Stomach (tissue), 9 donors: ENCODE results near the gene RCCD1. TPM values are rescaled to one million over a fixed set of nuclear protein-coding genes. Genes with fewer than 3 reads are reported as not detected.
"Not testable (repeated sequence)": the region's sequence is repeated elsewhere in the genome, so short reads cannot be mapped to it uniquely, and the experiment has no call there.

Experiments used
- DNase-seq, 2 donors: peaks; one replicate each; pipeline versions ENCODE4 v3.0.0 to v3.0.0-alpha.2; 2013 to 2019
- H3K27ac ChIP-seq, 5 donors: fragments of 200-600 bp in 4 of 5; sonication (generic) in 4 of 5; one replicate each; pipeline ENCODE4 v1.5.1; 2013 to 2019; ENCODE audit warnings: mild to moderate bottlenecking in 1 of 5, moderate library complexity in 1 of 5
- H3K27me3 ChIP-seq, 3 donors: fragments of 200-600 bp; sonication (generic); one replicate each; pipeline ENCODE4 v1.5.1; 2017 to 2019; ENCODE audit warnings: mixed run types in 1 of 3
- H3K36me3 ChIP-seq, 4 donors: fragments of 200-600 bp; sonication (generic); 1 replicate in 3 of 4; 2 replicates in 1 of 4; pipeline ENCODE4 v1.5.1; 2016 to 2019
- H3K4me1 ChIP-seq, 4 donors: fragments of 200-600 bp; sonication (generic); one replicate each; pipeline ENCODE4 v1.5.1; 2016 to 2019
- H3K4me3 ChIP-seq, 4 donors: fragments of 200-600 bp; sonication (generic) in 3 of 4; one replicate each; pipeline ENCODE4 v1.5.1; 2016 to 2019; ENCODE audit warnings: mild to moderate bottlenecking in 1 of 4
- H3K9me3 ChIP-seq, 4 donors: fragments of 200-600 bp; sonication (generic); one replicate each; pipeline ENCODE4 v1.5.1; 2016 to 2019
- CTCF ChIP-seq, 7 experiments: fragments of 450-650 bp in 4 of 7; fragments of 200-600 bp in 3 of 7; sonication (generic) in 3 of 7; IDR thresholded peaks; one replicate each; pipeline ENCODE4 v1.5.1; 2016 to 2019; ENCODE audit warnings: antibody characterized with exemption in 7 of 7, control low read depth in 2 of 7, mild to moderate bottlenecking in 1 of 7
- EP300 ChIP-seq: sonication (generic); formaldehyde crosslinking; IDR thresholded peaks from one replicate; pipeline ENCODE4 v1.6.1; 2017; ENCODE audit warnings: antibody characterized with exemption
- POLR2A ChIP-seq, 4 donors: fragments of 450-650 bp; IDR thresholded peaks; one replicate each; pipeline ENCODE4 v1.6.1; 2016; ENCODE audit warnings: antibody characterized with exemption in 4 of 4, control low read depth in 2 of 4, mild to moderate bottlenecking in 1 of 4, moderate library complexity in 1 of 4
- POLR2AphosphoS5 ChIP-seq, 3 donors: sonication (generic); formaldehyde crosslinking; IDR thresholded peaks; one replicate each; pipeline ENCODE4 v1.6.1; 2016; ENCODE audit warnings: antibody characterized with exemption in 3 of 3
- WGBS, 5 donors: extraction: QIAGEN DNeasy Blood & Tissue Kit in 3 of 5; methylation state at CpG; one replicate each; pipeline versions ENCODE4 v1.1.5 to v1.1.7; 2013 to 2018; 5-methylcytosine and 5-hydroxymethylcytosine counted together
- intact Hi-C: fragments of 100-400 bp; cut with DNase I; formaldehyde crosslinking; loops from one replicate; pipeline ENCODE4 v1.15.1; 2023; ENCODE audit warnings: low total_unique reads
- polyA plus RNA-seq, 3 donors: library from polyadenylated mRNA; stranded (reverse); fragments of 200-250 nt; gene quantifications; one replicate each; pipeline ENCODE4 v1.2.3, GENCODE V29; 2013
- total RNA-seq, 5 donors: library from RNA; depleted of rRNA; stranded (reverse); fragments of >200 nt; gene quantifications; one replicate each; pipeline versions ENCODE4 v1.1.0 to v1.2.3, GENCODE V29; 2014 to 2016
- donor health status: healthy with polysubstance abuse.
- donor health status: Bipolar disorder and iron deficiency.
- donor health status: healthy.

Gene RCCD1
- total and polyA plus RNA-seq, 8 donors, result 2.2 to 98.5 (median 7.7) TPM

GRCh38 chr15:90917569-90917968, 37.1 kb upstream of the RCCD1 start:
- Histone ChIP-seq H3K36me3 (peaks cover 77 to 100% (median 96%) of the 10 kb centered on the region in 4 donors), H3K4me1 (no peaks in the 10 kb centered on the region), H3K4me3 (no peak overlapping the region), H3K27ac (no peak overlapping the region), H3K27me3 (no peaks in the 10 kb centered on the region), H3K9me3 (no peaks in the 10 kb centered on the region)
- DNase-seq, result no peak
- intact Hi-C loops, result no loop called here
- no peak for TF ChIP-seq POLR2AphosphoS5 (IDR thresholded peaks at IDR 0.05)
- no peak for TF ChIP-seq CTCF (IDR thresholded peaks at IDR 0.05)
- no peak for TF ChIP-seq POLR2A (IDR thresholded peaks at IDR 0.05)
- no peak for TF ChIP-seq EP300
- 91 to 97% (median 94%) methylated on average over 12 of the region's 12 CpGs for WGBS, 5 donors

- 94 to 97% (median 96%) methylated on average over 23 of the region's 23 CpGs for WGBS, 5 donors
- intact Hi-C loops, result no loop called here
- Histone ChIP-seq H3K27me3 (no peaks in the 10 kb centered on the region), H3K4me1 (no peaks in the 10 kb centered on the region), H3K27ac (no peak overlapping the region), H3K9me3 (no peaks in the 10 kb centered on the region), H3K4me3 (no peak overlapping the region), H3K36me3 (peaks cover 70 to 94% (median 90%) of the 10 kb centered on the region in 4 donors)
- no peak for TF ChIP-seq POLR2A (IDR thresholded peaks at IDR 0.05)
- no peak for TF ChIP-seq EP300
- no peak for TF ChIP-seq POLR2AphosphoS5 (IDR thresholded peaks at IDR 0.05)
- TF ChIP-seq CTCF (IDR thresholded peaks at IDR 0.05), result no peak
- DNase-seq, result no peak
Observed at GRCh38 chr15:90918034-90918788, 36.5 kb upstream of the RCCD1 start.

DNA sequence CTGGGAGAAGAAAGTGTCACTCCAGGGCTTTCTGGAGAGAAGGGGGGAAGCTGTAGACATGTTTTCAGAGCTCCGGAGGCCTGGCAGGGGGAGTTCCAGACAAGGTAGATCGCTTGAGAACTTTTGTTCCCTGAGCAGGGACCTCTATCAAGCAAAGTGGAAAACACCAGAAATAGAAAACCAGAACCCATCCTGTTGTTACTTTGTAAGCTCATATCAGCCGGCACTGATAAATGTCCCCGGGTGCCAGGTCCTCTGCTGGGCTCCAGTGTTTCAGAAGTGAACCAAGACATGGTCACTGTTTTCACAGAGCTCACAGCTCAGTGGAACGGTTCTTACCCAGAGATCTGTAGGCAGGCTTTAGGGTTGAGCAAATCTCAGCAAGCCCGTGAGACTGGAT, 35.8 kb upstream of the RCCD1 start:
- H3K4me3 ChIP-seq, result no peak overlapping the region
- TF ChIP-seq POLR2AphosphoS5 (IDR thresholded peaks at IDR 0.05), result no peak
- no peak for TF ChIP-seq POLR2A (IDR thresholded peaks at IDR 0.05)
- no peak for TF ChIP-seq CTCF (IDR thresholded peaks at IDR 0.05)
- TF ChIP-seq EP300, result no peak
- no peaks in the 10 kb centered on the region for H3K4me1 ChIP-seq
- no peaks in the 10 kb centered on the region for H3K9me3 ChIP-seq
- peaks cover 64 to 88% (median 83%) of the 10 kb centered on the region in 4 donors for H3K36me3 ChIP-seq
- DNase-seq, result no peak
- no peak overlapping the region for H3K27ac ChIP-seq
- intact Hi-C loops, result no loop called here
- H3K27me3 ChIP-seq, result no peaks in the 10 kb centered on the region
- 81 to 90% (median 86%) methylated on average over 5 to 6 of the region's 6 CpGs for WGBS, 5 donors

DNA sequence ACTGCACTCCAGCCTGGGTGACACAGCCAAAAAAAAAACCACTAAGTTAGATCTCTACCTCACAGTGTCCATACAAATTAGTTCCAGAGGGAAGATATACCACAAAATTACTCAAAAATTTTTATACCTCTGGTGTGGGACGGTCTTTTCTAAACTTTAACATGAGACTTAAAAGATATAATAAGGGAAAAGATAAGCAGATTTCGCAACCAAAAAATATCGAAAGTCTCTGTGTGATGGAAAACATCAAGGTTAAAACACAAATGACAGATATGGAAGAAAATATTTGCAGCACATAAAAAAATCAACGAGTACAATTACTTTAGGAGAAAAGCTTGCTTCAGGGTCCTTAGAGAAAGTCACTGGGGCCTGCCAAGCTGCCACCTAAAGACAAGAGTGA, 32.8 kb upstream of the RCCD1 start:
- no peak for DNase-seq
- H3K9me3 ChIP-seq, result no peaks in the 10 kb centered on the region
- WGBS, 5 donors, result 78 to 87% (median 79%) methylated on average over 4 of the region's 4 CpGs
- TF ChIP-seq POLR2A (IDR thresholded peaks at IDR 0.05) (no peak), CTCF (IDR thresholded peaks at IDR 0.05) (no peak), POLR2AphosphoS5 (IDR thresholded peaks at IDR 0.05) (no peak), EP300 (no peak)
- H3K36me3 ChIP-seq, result peaks cover 45 to 57% (median 53%) of the 10 kb centered on the region in 4 donors
- no peak overlapping the region for H3K4me3 ChIP-seq
- no peak overlapping the region for H3K27ac ChIP-seq
- intact Hi-C loops, result no loop called here
- no peaks in the 10 kb centered on the region for H3K4me1 ChIP-seq
- H3K27me3 ChIP-seq, result no peaks in the 10 kb centered on the region

- intact Hi-C loops, H3K27me3 ChIP-seq, H3K27ac ChIP-seq, H3K9me3 ChIP-seq, DNase-seq, H3K4me3 ChIP-seq, H3K4me1 ChIP-seq: not testable (repeated sequence)
- H3K36me3 ChIP-seq, result peaks cover 37 to 48% (median 43%) of the 10 kb centered on the region in 4 donors
- WGBS, 5 donors, result 86 to 95% (median 92%) methylated on average over 7 of the region's 7 CpGs
Observed at GRCh38 chr15:90922712-90923322, 31.9 kb upstream of the RCCD1 start.
